Thyroid gland (tissue), 4 donors: ENCODE data around the gene ARHGAP30. TPM values are rescaled to one million over a fixed set of nuclear protein-coding genes. Genes with fewer than 3 reads are reported as not detected.
A peak's percentile ranks its signal among the peaks of the same experiment; 100 is the strongest.

Experiments used
- DNase-seq, 2 donors: peaks; one replicate each; pipeline ENCODE4 v3.0.0-alpha.2; 2019
- H3K27ac ChIP-seq, 3 donors: fragments of 200-600 bp; sonication (generic); 1 replicate in 2 of 3; 2 replicates in 1 of 3; pipeline ENCODE4 v1.5.1; 2016 to 2019; ENCODE audit warnings: mild to moderate bottlenecking in 1 of 3, moderate library complexity in 1 of 3
- H3K27me3 ChIP-seq: fragments of 200-600 bp; sonication (generic); one replicate; pipeline ENCODE4 v1.5.1; 2019
- H3K36me3 ChIP-seq, 2 donors: fragments of 200-600 bp; sonication (generic); one replicate each; pipeline ENCODE4 v1.5.1; 2016 to 2019
- H3K4me1 ChIP-seq, 2 donors: fragments of 200-600 bp; sonication (generic); one replicate each; pipeline ENCODE4 v1.5.1; 2017 to 2019
- H3K4me3 ChIP-seq, 3 donors: fragments of 200-600 bp; sonication (generic); replicated peaks in 1 of 3; 1 replicate in 2 of 3; 2 replicates in 1 of 3; pipeline ENCODE4 v1.5.1; 2016; ENCODE audit warnings: mild to moderate bottlenecking in 1 of 3
- H3K9me3 ChIP-seq: fragments of 200-600 bp; sonication (generic); one replicate; pipeline ENCODE4 v1.5.1; 2017
- CTCF ChIP-seq, 6 experiments: fragments of 200-600 bp in 3 of 6; fragments of 450-650 bp in 3 of 6; sonication (generic) in 3 of 6; IDR thresholded peaks; one replicate each; pipeline ENCODE4 v1.5.1; 2016 to 2019; ENCODE audit warnings: antibody characterized with exemption in 6 of 6, mild to moderate bottlenecking in 2 of 6, inconsistent platforms in 1 of 6, moderate library complexity in 1 of 6
- POLR2A ChIP-seq, 2 donors: fragments of 450-650 bp; IDR thresholded peaks; one replicate each; pipeline ENCODE4 v1.6.1; 2017; ENCODE audit warnings: antibody characterized with exemption in 2 of 2, mild to moderate bottlenecking in 2 of 2, moderate library complexity in 1 of 2
- WGBS, 2 donors: methylation state at CpG; one replicate each; pipeline ENCODE4 v1.1.5; 2017; 5-methylcytosine and 5-hydroxymethylcytosine counted together
- intact Hi-C: fragments of 100-400 bp; cut with DNase I; formaldehyde crosslinking; loops from one replicate; pipeline ENCODE4 v1.15.1; 2023
- total RNA-seq, 4 donors: library from RNA; depleted of rRNA; stranded (reverse); fragments of >200 nt; gene quantifications; one replicate each; pipeline ENCODE4 v1.2.3, GENCODE V29; 2016

The ARHGAP30 gene
- total RNA-seq, 4 donors from 2014 or later, result 1.4 to 3.5 (median 2.9) TPM

- peaks cover 23 to 26% of the 10 kb centered on the region in 2 donors for H3K36me3 ChIP-seq
- H3K4me1 ChIP-seq, result peaks cover 9 to 17% of the 10 kb centered on the region in 2 donors
- H3K27ac ChIP-seq, result peak overlapping the region; percentile 71 to 97 (median 97)
- DNase-seq, result peak; percentile 69 to 75
- no peaks in the 10 kb centered on the region for H3K27me3 ChIP-seq
- no peaks in the 10 kb centered on the region for H3K9me3 ChIP-seq
- no peak for TF ChIP-seq CTCF (IDR thresholded peaks at IDR 0.05)
- TF ChIP-seq POLR2A (IDR thresholded peaks at IDR 0.05), result peak in 1 of 2 donors; percentile 49
- H3K4me3 ChIP-seq, result peak overlapping the region; percentile 29 to 91 (median 89)
- intact Hi-C loops, result loop anchor here (5.0 to 10.0 kb wide), 2 partner anchors 43 to 50 kb away; partner anchors contain the start of gene KLHDC9
- 1% methylated on average over 19 to 23 of the region's 48 CpGs for WGBS, 2 donors
Measured at GRCh38 chr1:161044908-161045735, 24.6 kb downstream of the ARHGAP30 start.

- Histone ChIP-seq H3K4me1 (peaks cover 11 to 20% of the 10 kb centered on the region in 2 donors), H3K9me3 (no peaks in the 10 kb centered on the region), H3K27ac (peak overlapping the region; percentile 71 to 97 (median 97)), H3K27me3 (no peaks in the 10 kb centered on the region), H3K36me3 (peaks cover 29 to 32% of the 10 kb centered on the region in 2 donors), H3K4me3 (peak overlapping the region in 2 of 3 donors; percentile 89 to 91)
- no peak for TF ChIP-seq CTCF (IDR thresholded peaks at IDR 0.05)
- TF ChIP-seq POLR2A (IDR thresholded peaks at IDR 0.05), result no peak
- intact Hi-C loops, result loop anchor here (5.0 to 10.0 kb wide), 2 partner anchors 42 to 50 kb away; partner anchors contain the start of gene KLHDC9
- DNase-seq, result no peak
Measured at GRCh38 chr1:161044535-161044907, 25.2 kb downstream of the ARHGAP30 start.

- Histone ChIP-seq H3K4me3 (no peak overlapping the region), H3K9me3 (no peaks in the 10 kb centered on the region), H3K27ac (peak overlapping the region in 2 of 3 donors; percentile 44 to 86), H3K4me1 (peaks cover 30 to 33% of the 10 kb centered on the region in 2 donors), H3K36me3 (peaks cover 32 to 35% of the 10 kb centered on the region in 2 donors), H3K27me3 (no peaks in the 10 kb centered on the region)
- no peak for DNase-seq
- TF ChIP-seq POLR2A (IDR thresholded peaks at IDR 0.05), result no peak
- no peak for TF ChIP-seq CTCF (IDR thresholded peaks at IDR 0.05)
- intact Hi-C loops, result no loop called here
- WGBS, 2 donors, result 93 to 100% methylated on average over 4 to 5 of the region's 5 CpGs
Measured at GRCh38 chr1:161039546-161039945, 30.1 kb downstream of the ARHGAP30 start.

- DNase-seq, result no peak
- no peak for TF ChIP-seq CTCF (IDR thresholded peaks at IDR 0.05)
- no peak for TF ChIP-seq POLR2A (IDR thresholded peaks at IDR 0.05)
- H3K9me3 ChIP-seq, result no peaks in the 10 kb centered on the region
- intact Hi-C loops, result no loop called here
- peak overlapping the region in 1 of 3 donors; percentile 60 for H3K4me3 ChIP-seq
- peaks cover 26 to 29% of the 10 kb centered on the region in 2 donors for H3K4me1 ChIP-seq
- no peaks in the 10 kb centered on the region for H3K27me3 ChIP-seq
- H3K27ac ChIP-seq, result peak overlapping the region in 2 of 3 donors; percentile 44 to 86
- peaks cover 32 to 35% of the 10 kb centered on the region in 2 donors for H3K36me3 ChIP-seq
- 10 to 18% methylated on average over 3 of the region's 3 CpGs for WGBS, 2 donors
Measured at GRCh38 chr1:161039154-161039545, 30.5 kb downstream of the ARHGAP30 start.
